Effector memory CD8-positive, alpha-beta T cell (primary cell): ENCODE results near the gene ALG6.
A peak's percentile ranks its signal among the peaks of the same experiment; 100 is the strongest.
"Not testable (repeated sequence)": the region's sequence is repeated elsewhere in the genome, so short reads cannot be mapped to it uniquely, and the experiment has no call there.

ENCODE experiments used
- ATAC-seq: fragments of 150-1000 bp; cut with Tn5 transposase; replicated peaks from 2 replicates; pipeline ENCODE4 v1.10.0; 2021; ENCODE audit warnings: mild to moderate bottlenecking, moderate library complexity
- DNase-seq, 3 experiments: peaks; one replicate each; pipeline ENCODE4 v3.0.0; 2021
- H3K27ac Mint-ChIP-seq, 2 donors: one replicate each; pipeline ENCODE4 v1.8.0; 2022; ENCODE audit warnings: mild to moderate bottlenecking in 2 of 2, mixed read lengths in 2 of 2, moderate library complexity in 2 of 2
- H3K27me3 Mint-ChIP-seq, 2 donors: one replicate each; pipeline ENCODE4 v1.8.0; 2022; ENCODE audit warnings: mixed read lengths in 2 of 2
- H3K36me3 Mint-ChIP-seq: one replicate; pipeline ENCODE4 v1.8.0; 2022; ENCODE audit warnings: mild to moderate bottlenecking, moderate library complexity, mixed read lengths; ENCODE audit not compliant: insufficient read depth
- H3K4me1 Mint-ChIP-seq, 2 donors: one replicate each; pipeline ENCODE4 v1.8.0; 2022; ENCODE audit warnings: low read depth in 2 of 2, mixed read lengths in 2 of 2
- H3K4me3 Mint-ChIP-seq, 2 donors: one replicate each; pipeline ENCODE4 v1.8.0; 2022; ENCODE audit warnings: mild to moderate bottlenecking in 2 of 2, mixed read lengths in 2 of 2, moderate library complexity in 2 of 2
- H3K9me3 Mint-ChIP-seq, 2 donors: one replicate each; pipeline ENCODE4 v1.8.0; 2022; ENCODE audit warnings: mixed read lengths in 2 of 2

ALG6 gene

GRCh38 chr1:63453232-63453631, 85.8 kb downstream of the ALG6 start:
- ATAC-seq (no peak), DNase-seq (no peak)
- Mint-ChIP-seq H3K27me3 (no peaks in the 10 kb centered on the region), H3K27ac (no peak overlapping the region), H3K4me1 (no peaks in the 10 kb centered on the region), H3K36me3 (peaks cover 3% of the 10 kb centered on the region), H3K9me3 (no peaks in the 10 kb centered on the region), H3K4me3 (no peak overlapping the region)

- Mint-ChIP-seq H3K27ac (no peak overlapping the region), H3K27me3 (no peaks in the 10 kb centered on the region), H3K4me1 (no peaks in the 10 kb centered on the region), H3K36me3 (peaks cover 3% of the 10 kb centered on the region), H3K4me3 (no peak overlapping the region), H3K9me3 (no peaks in the 10 kb centered on the region)
- ATAC-seq (no peak), DNase-seq (no peak)
These were observed 86.8 kb downstream of the ALG6 start for GRCh38 chr1:63454269-63454668.

- Mint-ChIP-seq H3K9me3 (peaks cover 3 to 7% of the 10 kb centered on the region in 2 donors), H3K27ac (no peak overlapping the region), H3K4me3 (no peak overlapping the region), H3K36me3 (peaks cover 3% of the 10 kb centered on the region), H3K27me3 (no peaks in the 10 kb centered on the region), H3K4me1 (no peaks in the 10 kb centered on the region)
- no peak for DNase-seq
- ATAC-seq: no peak
These were observed 91.3 kb downstream of the ALG6 start for GRCh38 chr1:63458750-63459149.

- H3K4me1 Mint-ChIP-seq: no peaks in the 10 kb centered on the region
- H3K27me3 Mint-ChIP-seq: no peaks in the 10 kb centered on the region
- H3K4me3 Mint-ChIP-seq: no peak overlapping the region
- ATAC-seq (no peak), DNase-seq (no peak)
- peaks cover 3 to 7% of the 10 kb centered on the region in 2 donors for H3K9me3 Mint-ChIP-seq
- no peak overlapping the region for H3K27ac Mint-ChIP-seq
- H3K36me3 Mint-ChIP-seq: peaks cover 8% of the 10 kb centered on the region
These were observed 94.3 kb downstream of the ALG6 start for GRCh38 chr1:63461661-63462230.

GRCh38 chr1:63463248-63463647, 95.8 kb downstream of the ALG6 start:
- H3K27me3 Mint-ChIP-seq: no peaks in the 10 kb centered on the region
- no peaks in the 10 kb centered on the region for H3K4me1 Mint-ChIP-seq
- H3K9me3 Mint-ChIP-seq: peaks cover 3 to 7% of the 10 kb centered on the region in 2 donors
- no peak overlapping the region for H3K4me3 Mint-ChIP-seq
- H3K36me3 Mint-ChIP-seq: peaks cover 8% of the 10 kb centered on the region
- no peak overlapping the region for H3K27ac Mint-ChIP-seq
- ATAC-seq: no peak
- DNase-seq: no peak

GRCh38 chr1:63466181-63466580, 98.8 kb downstream of the ALG6 start:
- no peaks in the 10 kb centered on the region for H3K27me3 Mint-ChIP-seq
- ATAC-seq: no peak
- no peaks in the 10 kb centered on the region for H3K4me1 Mint-ChIP-seq
- no peak overlapping the region for H3K27ac Mint-ChIP-seq
- peaks cover 8% of the 10 kb centered on the region for H3K36me3 Mint-ChIP-seq
- peaks cover 3 to 7% of the 10 kb centered on the region in 2 donors for H3K9me3 Mint-ChIP-seq
- H3K4me3 Mint-ChIP-seq: no peak overlapping the region
- no peak for DNase-seq

- H3K27me3 Mint-ChIP-seq: no peaks in the 10 kb centered on the region
- no peak for DNase-seq
- no peak for ATAC-seq
- peaks cover 8% of the 10 kb centered on the region for H3K36me3 Mint-ChIP-seq
- H3K4me1 Mint-ChIP-seq: no peaks in the 10 kb centered on the region
- no peak overlapping the region for H3K27ac Mint-ChIP-seq
- H3K4me3 Mint-ChIP-seq: no peak overlapping the region
- peaks cover 3 to 7% of the 10 kb centered on the region in 2 donors for H3K9me3 Mint-ChIP-seq
These were observed 99.3 kb downstream of the ALG6 start for GRCh38 chr1:63466759-63467158.

- H3K4me3 Mint-ChIP-seq, H3K36me3 Mint-ChIP-seq, H3K27me3 Mint-ChIP-seq, DNase-seq, H3K27ac Mint-ChIP-seq, H3K4me1 Mint-ChIP-seq, H3K9me3 Mint-ChIP-seq, ATAC-seq: not testable (repeated sequence)
These were observed 101.3 kb downstream of the ALG6 start for GRCh38 chr1:63468683-63469082.

GRCh38 chr1:63475761-63476160, 108.3 kb downstream of the ALG6 start:
- peaks cover 2% of the 10 kb centered on the region for H3K36me3 Mint-ChIP-seq
- H3K4me1 Mint-ChIP-seq: no peaks in the 10 kb centered on the region
- ATAC-seq (no peak), DNase-seq (no peak)
- H3K9me3 Mint-ChIP-seq: no peaks in the 10 kb centered on the region
- no peaks in the 10 kb centered on the region for H3K27me3 Mint-ChIP-seq
- H3K27ac Mint-ChIP-seq: no peak overlapping the region
- H3K4me3 Mint-ChIP-seq: no peak overlapping the region

GRCh38 chr1:63480057-63480456, 112.6 kb downstream of the ALG6 start:
- Mint-ChIP-seq H3K4me3 (no peak overlapping the region), H3K27me3 (no peaks in the 10 kb centered on the region), H3K4me1 (no peaks in the 10 kb centered on the region), H3K36me3 (peaks cover 2% of the 10 kb centered on the region), H3K9me3 (no peaks in the 10 kb centered on the region), H3K27ac (no peak overlapping the region)
- no peak for ATAC-seq
- DNase-seq: no peak

- no peak overlapping the region for H3K27ac Mint-ChIP-seq
- no peak for DNase-seq
- ATAC-seq: no peak
- no peak overlapping the region for H3K4me3 Mint-ChIP-seq
- no peaks in the 10 kb centered on the region for H3K27me3 Mint-ChIP-seq
- no peaks in the 10 kb centered on the region for H3K4me1 Mint-ChIP-seq
- no peaks in the 10 kb centered on the region for H3K9me3 Mint-ChIP-seq
- H3K36me3 Mint-ChIP-seq: no peaks in the 10 kb centered on the region
These were observed 119.2 kb downstream of the ALG6 start for GRCh38 chr1:63486629-63487028.

GRCh38 chr1:63487336-63488065, 120.1 kb downstream of the ALG6 start:
- no peak for ATAC-seq
- Mint-ChIP-seq H3K27ac (peak overlapping the region in 1 of 2 donors; percentile 32), H3K4me1 (no peaks in the 10 kb centered on the region), H3K4me3 (no peak overlapping the region), H3K36me3 (no peaks in the 10 kb centered on the region), H3K9me3 (no peaks in the 10 kb centered on the region), H3K27me3 (no peaks in the 10 kb centered on the region)
- DNase-seq: no peak
